IPS DF 6.9 (cell line): ENCODE measurements around the gene ATF6B.

Experiments used
- DNase-seq: peaks from one replicate; pipeline ENCODE4 v3.0.0-alpha.2; 2013; ENCODE audit warnings: low read depth, low spot score
- H3K27ac ChIP-seq: one replicate; pipeline ENCODE4 v1.5.1; 2013; ENCODE audit warnings: low read length, control low read depth
- H3K27me3 ChIP-seq: 2 replicates; pipeline ENCODE4 v1.6.1; 2013; ENCODE audit warnings: mild to moderate bottlenecking, low read length; ENCODE audit not compliant: control insufficient read depth, insufficient read depth
- H3K36me3 ChIP-seq: 2 replicates; pipeline ENCODE4 v1.6.1; 2013; ENCODE audit warnings: low read length; ENCODE audit not compliant: control insufficient read depth, insufficient read depth
- H3K4me1 ChIP-seq: 2 replicates; pipeline ENCODE4 v1.6.1; 2013; ENCODE audit warnings: low read length; ENCODE audit not compliant: control insufficient read depth, insufficient read depth
- H3K4me3 ChIP-seq: 2 replicates; pipeline ENCODE4 v1.5.1; 2013; ENCODE audit warnings: mild to moderate bottlenecking, low read length
- H3K9me3 ChIP-seq: 2 replicates; pipeline ENCODE4 v1.6.1; 2013; ENCODE audit warnings: low read length, inconsistent platforms; ENCODE audit not compliant: control insufficient read depth, insufficient read depth
- WGBS: extraction: QIAGEN DNeasy Blood & Tissue Kit; methylation state at CpG from one replicate; pipeline ENCODE4 v1.1.7; 2013; ENCODE audit warnings: mixed read lengths, missing lambda C conversion rate; ENCODE audit not compliant: insufficient read length, insufficient coverage; 5-methylcytosine and 5-hydroxymethylcytosine counted together

The ATF6B gene

DNA sequence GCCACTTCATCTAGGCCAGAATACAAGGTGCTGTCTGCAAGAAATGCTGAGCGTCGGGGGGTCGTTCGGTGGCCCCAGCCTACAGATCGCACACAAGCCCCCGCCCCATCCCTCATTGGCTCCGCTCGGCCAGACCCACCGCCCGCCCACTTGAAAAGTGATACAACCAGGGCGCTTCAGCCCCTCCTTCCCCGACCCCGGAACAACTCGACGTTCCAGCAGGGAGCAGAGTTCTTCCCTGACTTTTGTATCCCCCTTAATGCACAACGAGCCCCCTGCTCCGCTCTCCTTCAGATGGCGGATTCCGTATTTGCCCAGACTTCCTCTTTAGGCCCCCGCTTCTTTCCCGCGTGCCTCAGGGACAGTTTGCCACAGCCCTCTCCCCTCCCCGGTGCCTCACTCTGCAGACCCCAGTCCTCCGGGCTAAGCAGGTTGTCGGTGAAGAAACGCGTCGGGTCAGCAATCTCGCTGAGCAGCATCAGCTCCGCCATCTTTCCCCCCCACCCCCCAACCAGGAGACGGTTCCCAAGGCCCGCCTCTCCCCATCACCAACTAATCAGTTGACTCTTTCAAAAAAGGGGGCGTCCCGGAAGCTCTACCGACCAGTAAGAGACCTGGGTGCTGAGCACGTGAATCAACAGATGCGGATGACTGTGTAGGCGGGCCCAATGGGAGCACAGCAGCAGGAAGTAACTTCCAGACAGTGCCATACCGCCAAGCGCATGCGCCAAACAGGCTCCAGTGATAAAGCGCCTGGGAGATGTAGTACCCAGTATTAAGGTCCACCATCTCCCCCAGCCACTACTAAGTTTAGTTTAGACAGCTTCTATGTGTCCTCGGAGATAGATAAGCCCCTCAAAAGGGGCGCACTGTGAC is at the start of gene ATF6B:
Gene ATF6B, minus strand, starts transcription at position 530 of the 876 bp plus-strand sequence. Its CDS starts 39 bp downstream, at position 491.
- Histone ChIP-seq H3K36me3 (no peaks in the 10 kb centered on the region), H3K4me3 (peak within 1 kb of the TSS; percentile 95), H3K27ac (no peak within 1 kb of the TSS), H3K9me3 (no peaks in the 10 kb centered on the region), H3K4me1 (no peaks in the 10 kb centered on the region), H3K27me3 (no peaks in the 10 kb centered on the region)
- no CpG with 5 or more reads among the region's 44 CpGs for WGBS
- DNase-seq: peak; percentile 97

DNA sequence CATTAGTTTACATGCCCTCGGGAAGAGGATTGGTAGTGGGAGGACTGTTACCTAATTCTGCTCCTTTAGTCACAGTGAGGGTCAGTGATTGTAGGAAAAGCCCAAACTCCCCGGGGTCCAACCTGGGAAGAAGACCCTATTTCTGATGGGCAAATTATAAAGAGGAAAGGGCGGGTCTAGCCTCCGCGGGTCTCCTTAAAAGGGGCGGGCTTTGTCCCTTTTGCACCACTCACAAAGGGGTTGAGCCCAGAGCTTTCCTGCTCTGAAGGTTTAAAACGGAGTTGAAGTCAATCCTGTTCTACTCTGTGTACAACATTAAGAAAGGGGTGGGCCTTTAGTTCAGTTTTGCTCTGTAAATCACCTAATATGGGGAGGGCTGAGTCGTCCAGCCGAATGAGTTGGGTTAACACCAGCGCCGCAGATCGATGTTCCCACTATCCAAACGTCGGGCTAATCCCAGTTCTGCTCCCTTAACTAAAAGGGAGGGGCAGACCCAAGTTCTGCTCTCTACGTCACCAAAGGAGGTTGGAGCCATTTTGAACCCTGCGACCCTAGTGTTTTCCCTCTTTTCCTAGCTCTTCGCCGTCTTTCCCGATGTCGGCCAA is 49.2 kb upstream of the ATF6B start:
- Histone ChIP-seq H3K27me3 (no peaks in the 10 kb centered on the region), H3K4me3 (peak overlapping the region; percentile 98; the same call in 1 of the 2 replicates), H3K36me3 (peaks cover 6% of the 10 kb centered on the region; the same call in 1 of the 2 replicates), H3K27ac (peak overlapping the region; percentile 49), H3K9me3 (no peaks in the 10 kb centered on the region), H3K4me1 (peaks cover 2% of the 10 kb centered on the region; the same call in 1 of the 2 replicates)
- no CpG with 5 or more reads among the region's 20 CpGs for WGBS
- DNase-seq: peak; percentile 98

DNA sequence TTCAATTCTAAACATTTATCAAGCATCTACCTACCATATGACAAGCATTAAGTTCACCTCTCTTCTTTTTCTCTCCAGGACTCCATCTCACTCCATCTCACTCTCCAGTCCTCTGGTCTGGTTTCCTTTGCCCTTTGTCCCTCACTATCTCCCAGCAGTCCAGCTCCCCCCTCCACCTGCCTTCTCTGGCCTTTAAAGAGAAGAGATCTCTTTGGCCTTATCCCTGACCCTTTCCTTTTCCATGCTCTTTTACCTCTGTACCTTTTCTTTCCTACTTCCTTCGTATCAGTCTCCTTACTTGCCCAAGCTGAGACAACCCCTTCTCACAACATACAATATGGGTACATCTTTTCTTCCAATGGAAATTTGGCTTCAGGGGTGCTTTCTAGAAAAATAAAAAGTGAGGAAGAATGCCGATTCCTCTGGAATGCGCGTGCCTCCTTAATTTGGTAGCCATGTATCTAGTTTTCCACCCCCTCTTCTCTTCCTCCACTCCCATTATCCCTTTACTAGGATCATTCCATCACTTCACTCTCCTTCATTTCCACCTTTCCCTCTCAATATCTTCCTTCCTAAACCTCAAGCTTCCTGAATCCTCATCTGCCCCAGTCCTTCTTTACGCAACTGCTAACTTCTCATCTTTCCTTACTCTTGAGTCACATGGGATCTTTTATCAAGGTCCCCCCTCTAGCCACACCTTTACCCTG is 48.6 kb upstream of the ATF6B start:
- H3K4me3 ChIP-seq: peak overlapping the region; percentile 98; the same call in 1 of the 2 replicates
- peaks cover 6% of the 10 kb centered on the region; the same call in 1 of the 2 replicates for H3K36me3 ChIP-seq
- H3K9me3 ChIP-seq: no peaks in the 10 kb centered on the region
- DNase-seq: no peak
- WGBS: 100% methylated on average over 1 of the region's 5 CpGs
- H3K27ac ChIP-seq: peak overlapping the region; percentile 49
- H3K4me1 ChIP-seq: peaks cover 2% of the 10 kb centered on the region; the same call in 1 of the 2 replicates
- no peaks in the 10 kb centered on the region for H3K27me3 ChIP-seq

DNA sequence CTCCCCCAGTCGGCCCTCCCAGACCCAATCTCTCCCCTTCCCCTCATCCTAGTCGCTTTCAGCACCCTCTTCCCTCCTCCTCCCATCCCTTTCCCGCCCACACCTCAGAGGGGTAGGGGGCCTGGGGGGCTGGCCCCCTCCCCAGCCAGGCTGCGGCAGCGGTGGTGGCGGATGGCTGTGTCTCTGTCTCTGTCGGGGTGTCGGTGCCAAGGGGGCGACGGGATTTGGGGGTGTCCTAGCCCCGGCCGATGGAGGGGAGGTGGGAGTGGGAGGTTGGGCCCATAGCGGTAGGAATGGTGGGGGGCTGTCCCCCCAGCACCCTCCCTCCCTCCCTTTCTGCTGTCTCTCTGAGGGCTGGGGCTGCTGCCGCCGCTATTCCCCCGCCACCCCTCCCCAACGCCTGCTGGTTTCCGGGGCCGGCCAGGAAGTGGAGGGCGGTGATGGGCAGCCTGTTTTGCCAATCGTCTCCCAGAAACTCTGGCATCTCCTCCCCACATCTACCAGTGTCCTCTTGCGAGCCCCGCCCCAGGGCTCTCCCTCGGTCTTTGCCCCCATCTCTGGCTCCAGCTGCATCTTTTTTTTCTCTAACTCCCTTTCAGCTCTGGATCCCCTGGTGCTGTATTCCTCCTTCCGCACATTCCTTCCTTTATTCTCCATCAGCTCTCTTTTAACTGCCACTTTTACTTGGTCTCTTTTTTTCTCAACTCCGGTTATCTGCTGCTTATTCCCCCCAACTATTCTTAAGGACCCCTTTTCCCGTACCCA is 47.8 kb upstream of the ATF6B start, which contains the start of gene AGPAT1:
Gene AGPAT1, minus strand, starts transcription at position 374 of the 765 bp plus-strand sequence. CDS start 4,588 bp downstream, outside the sequence.
- H3K9me3 ChIP-seq: no peaks in the 10 kb centered on the region
- H3K36me3 ChIP-seq: peaks cover 5% of the 10 kb centered on the region; the same call in 1 of the 2 replicates
- H3K4me3 ChIP-seq: peak within 1 kb of the TSS; percentile 98
- no CpG with 5 or more reads among the region's 27 CpGs for WGBS
- H3K27me3 ChIP-seq: no peaks in the 10 kb centered on the region
- no peak for DNase-seq
- peaks cover 2% of the 10 kb centered on the region; the same call in 1 of the 2 replicates for H3K4me1 ChIP-seq
- H3K27ac ChIP-seq: peak within 1 kb of the TSS; percentile 49

DNA sequence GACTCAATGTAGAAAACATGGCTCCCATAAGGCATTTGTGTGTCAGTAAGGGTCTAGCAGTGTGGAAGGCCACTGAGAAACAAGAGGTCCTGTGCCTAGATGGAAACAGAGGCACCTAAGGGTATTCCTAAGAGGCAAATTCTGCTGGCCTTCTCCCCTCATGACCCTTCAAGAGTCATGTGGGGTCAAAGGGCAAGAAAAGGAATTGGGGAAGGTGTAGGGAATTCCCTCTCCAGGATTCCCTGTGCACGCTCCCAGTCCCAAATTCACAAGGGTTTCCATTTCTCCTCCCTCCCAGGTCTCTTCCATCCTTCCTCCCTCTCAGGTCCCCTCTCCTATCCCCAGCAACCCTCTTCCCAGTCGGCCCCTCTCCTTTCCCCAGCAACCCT is 47.3 kb upstream of the ATF6B start:
- peak overlapping the region; percentile 98; the same call in 1 of the 2 replicates for H3K4me3 ChIP-seq
- peaks cover 2% of the 10 kb centered on the region; the same call in 1 of the 2 replicates for H3K4me1 ChIP-seq
- WGBS: no CpG with 5 or more reads among the region's 2 CpGs
- peaks cover 8% of the 10 kb centered on the region; the same call in 1 of the 2 replicates for H3K36me3 ChIP-seq
- no peak for DNase-seq
- no peak overlapping the region for H3K27ac ChIP-seq
- H3K9me3 ChIP-seq: no peaks in the 10 kb centered on the region
- no peaks in the 10 kb centered on the region for H3K27me3 ChIP-seq

DNA sequence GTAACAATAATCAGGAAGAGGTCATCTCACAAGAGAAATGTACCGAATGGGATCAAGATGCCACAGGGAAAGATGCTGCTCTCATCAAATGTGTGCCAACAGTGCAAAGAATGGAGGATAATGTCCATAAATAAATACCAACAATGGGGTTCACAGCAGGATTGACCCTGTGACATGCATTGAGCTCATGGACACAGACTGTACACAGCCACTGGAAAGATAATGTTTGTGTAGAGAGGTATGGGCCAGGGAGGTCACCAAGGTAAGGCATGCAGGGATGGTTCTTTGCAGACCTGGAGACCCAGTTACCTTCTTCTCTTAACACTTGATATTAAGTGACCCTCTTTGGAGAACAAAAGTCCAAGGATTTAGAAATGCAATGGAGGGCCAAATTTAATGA is 46.4 kb upstream of the ATF6B start:
- peaks cover 2% of the 10 kb centered on the region; the same call in 1 of the 2 replicates for H3K4me1 ChIP-seq
- H3K27ac ChIP-seq: no peak overlapping the region
- DNase-seq: no peak
- no CpG with 5 or more reads among the region's 1 CpG for WGBS
- peaks cover 16% of the 10 kb centered on the region; the same call in 1 of the 2 replicates for H3K36me3 ChIP-seq
- no peaks in the 10 kb centered on the region for H3K9me3 ChIP-seq
- H3K4me3 ChIP-seq: no peak overlapping the region
- no peaks in the 10 kb centered on the region for H3K27me3 ChIP-seq

DNA sequence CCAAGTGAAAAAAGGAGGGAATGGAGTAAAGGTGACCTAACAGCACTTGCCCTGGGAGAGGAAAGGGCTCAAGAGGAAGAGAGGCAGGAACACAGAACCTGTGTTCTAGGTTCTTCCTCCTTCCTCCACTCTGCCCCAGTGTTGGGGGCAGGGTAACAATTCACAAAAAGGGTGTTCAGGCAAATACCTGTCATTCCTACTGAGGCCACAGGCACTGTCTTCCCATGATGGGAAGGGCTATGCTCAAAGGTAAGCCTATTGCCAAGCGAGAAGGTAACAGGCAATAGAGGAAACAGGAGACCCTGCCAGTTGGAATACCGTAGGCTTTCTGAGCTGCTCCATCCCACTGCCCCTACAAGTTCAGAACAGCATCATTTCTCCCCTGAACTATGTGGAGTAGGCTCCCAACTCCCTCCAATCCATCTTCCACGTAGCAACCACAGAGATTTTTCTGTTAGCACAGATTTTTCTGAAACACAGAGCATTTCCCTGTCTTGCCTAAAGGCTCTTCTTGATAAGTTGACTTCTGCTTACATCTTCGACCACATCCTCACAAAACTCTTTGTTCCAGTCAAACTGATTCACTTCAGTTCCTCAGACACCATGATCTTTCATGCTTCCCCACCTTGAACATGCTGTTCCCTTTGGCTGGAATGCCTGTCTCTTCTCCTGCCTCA is 45.1 kb upstream of the ATF6B start:
- peaks cover 2% of the 10 kb centered on the region; the same call in 1 of the 2 replicates for H3K4me1 ChIP-seq
- no peak overlapping the region for H3K27ac ChIP-seq
- H3K27me3 ChIP-seq: no peaks in the 10 kb centered on the region
- no peak for DNase-seq
- peaks cover 18% of the 10 kb centered on the region; the same call in 1 of the 2 replicates for H3K36me3 ChIP-seq
- H3K9me3 ChIP-seq: no peaks in the 10 kb centered on the region
- WGBS: no CpG with 5 or more reads among the region's 4 CpGs
- H3K4me3 ChIP-seq: no peak overlapping the region

DNA sequence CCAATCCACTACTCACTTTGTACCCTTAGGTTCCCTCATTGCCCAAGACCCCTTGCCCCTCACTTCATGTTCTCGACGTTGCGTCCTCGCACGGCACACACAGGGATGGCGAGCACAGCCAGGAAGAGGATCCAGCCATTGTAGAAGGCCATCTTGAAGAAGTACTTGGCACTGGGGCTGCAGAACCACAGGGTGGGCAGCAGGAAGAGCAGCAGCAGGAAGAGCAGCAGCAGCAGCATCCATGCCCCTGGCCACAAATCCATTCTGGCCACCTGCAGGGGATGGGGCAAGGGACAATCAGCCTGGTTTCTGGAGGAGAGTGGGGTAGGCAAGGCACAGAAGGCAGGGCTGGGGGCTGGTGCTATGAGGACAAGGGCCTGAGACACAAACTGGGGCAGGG is 43.2 kb upstream of the ATF6B start:
- Histone ChIP-seq H3K4me3 (no peak overlapping the region), H3K27me3 (no peaks in the 10 kb centered on the region), H3K36me3 (peaks cover 22% of the 10 kb centered on the region; the same call in 1 of the 2 replicates), H3K9me3 (no peaks in the 10 kb centered on the region), H3K4me1 (peaks cover 4% of the 10 kb centered on the region), H3K27ac (no peak overlapping the region)
- DNase-seq: no peak
- WGBS: no CpG with 5 or more reads among the region's 6 CpGs

DNA sequence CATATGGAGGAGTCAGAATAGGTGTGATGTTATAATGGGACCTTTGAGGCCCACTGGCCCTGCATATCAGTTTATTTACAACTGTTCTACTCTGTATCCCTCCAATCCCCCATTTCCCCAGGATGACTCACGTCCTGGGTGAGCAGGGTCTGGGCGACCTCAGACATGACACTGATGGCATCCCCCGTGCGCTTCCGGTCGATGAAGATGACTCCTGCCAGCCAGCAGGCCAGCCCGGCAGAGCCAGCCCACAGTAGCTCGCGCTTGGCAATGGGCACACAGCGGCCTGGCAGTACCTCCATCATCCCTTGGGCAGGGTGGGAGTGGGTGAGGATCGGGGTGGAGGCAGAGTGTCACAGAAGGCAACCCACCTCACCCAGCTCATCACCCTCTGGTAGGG is 42.2 kb upstream of the ATF6B start:
- no peaks in the 10 kb centered on the region for H3K9me3 ChIP-seq
- H3K36me3 ChIP-seq: peaks cover 22% of the 10 kb centered on the region; the same call in 1 of the 2 replicates
- H3K4me1 ChIP-seq: peaks cover 4% of the 10 kb centered on the region
- WGBS: no CpG with 5 or more reads among the region's 11 CpGs
- no peak overlapping the region for H3K4me3 ChIP-seq
- DNase-seq: no peak
- H3K27ac ChIP-seq: no peak overlapping the region
- H3K27me3 ChIP-seq: no peaks in the 10 kb centered on the region
